ENCODE data around the gene TGM4. TPM values are rescaled to one million over a fixed set of nuclear protein-coding genes. Genes with fewer than 3 reads are reported as not detected.

The TGM4 gene
- total RNA-seq (not detected in 2 replicates), polyA plus RNA-seq (0.84 TPM in 1 of 2 replicates, not detected in the other)

GRCh38 chr3:44874308-44874707, at the start of gene TGM4:
TSS of gene TGM4 (plus strand) at chr3:44874608. CDS start at chr3:44874679, 71 bp downstream.
- no peaks in the 10 kb centered on the region for H3K36me3 ChIP-seq
- no peak within 1 kb of the TSS for H3K27ac ChIP-seq
- H3K4me3 ChIP-seq: no peak within 1 kb of the TSS
- TF ChIP-seq, protein P1, sequence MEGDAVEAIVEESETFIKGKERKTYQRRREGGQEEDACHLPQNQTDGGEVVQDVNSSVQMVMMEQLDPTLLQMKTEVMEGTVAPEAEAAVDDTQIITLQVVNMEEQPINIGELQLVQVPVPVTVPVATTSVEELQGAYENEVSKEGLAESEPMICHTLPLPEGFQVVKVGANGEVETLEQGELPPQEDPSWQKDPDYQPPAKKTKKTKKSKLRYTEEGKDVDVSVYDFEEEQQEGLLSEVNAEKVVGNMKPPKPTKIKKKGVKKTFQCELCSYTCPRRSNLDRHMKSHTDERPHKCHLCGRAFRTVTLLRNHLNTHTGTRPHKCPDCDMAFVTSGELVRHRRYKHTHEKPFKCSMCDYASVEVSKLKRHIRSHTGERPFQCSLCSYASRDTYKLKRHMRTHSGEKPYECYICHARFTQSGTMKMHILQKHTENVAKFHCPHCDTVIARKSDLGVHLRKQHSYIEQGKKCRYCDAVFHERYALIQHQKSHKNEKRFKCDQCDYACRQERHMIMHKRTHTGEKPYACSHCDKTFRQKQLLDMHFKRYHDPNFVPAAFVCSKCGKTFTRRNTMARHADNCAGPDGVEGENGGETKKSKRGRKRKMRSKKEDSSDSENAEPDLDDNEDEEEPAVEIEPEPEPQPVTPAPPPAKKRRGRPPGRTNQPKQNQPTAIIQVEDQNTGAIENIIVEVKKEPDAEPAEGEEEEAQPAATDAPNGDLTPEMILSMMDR (IDR thresholded peaks at IDR 0.05; ENCODE audit: low read depth, low read length): no peak
- DNase-seq (ENCODE audit: low read depth in 1 of 2, low spot score in 1 of 2): no peak
- H3K9me3 ChIP-seq (ENCODE audit: low read depth): no peaks in the 10 kb centered on the region
- no peaks in the 10 kb centered on the region for H3K27me3 ChIP-seq
- no peaks in the 10 kb centered on the region for H3K4me1 ChIP-seq (ENCODE audit: low read depth)

- Histone ChIP-seq H3K9me3 (ENCODE audit: low read depth) (no peaks in the 10 kb centered on the region), H3K27me3 (no peaks in the 10 kb centered on the region), H3K4me1 (ENCODE audit: low read depth) (peaks cover 5% of the 10 kb centered on the region), H3K4me3 (no peak overlapping the region), H3K36me3 (no peaks in the 10 kb centered on the region), H3K27ac (no peak overlapping the region)
- TF ChIP-seq, protein P1 (IDR thresholded peaks at IDR 0.05; ENCODE audit: low read depth, low read length): no peak
- DNase-seq (ENCODE audit: low read depth in 1 of 2, low spot score in 1 of 2): peak in 1 of 2 donors; percentile 29
These were observed 49.0 kb upstream of the TGM4 start for GRCh38 chr3:44825264-44825925.

DNA sequence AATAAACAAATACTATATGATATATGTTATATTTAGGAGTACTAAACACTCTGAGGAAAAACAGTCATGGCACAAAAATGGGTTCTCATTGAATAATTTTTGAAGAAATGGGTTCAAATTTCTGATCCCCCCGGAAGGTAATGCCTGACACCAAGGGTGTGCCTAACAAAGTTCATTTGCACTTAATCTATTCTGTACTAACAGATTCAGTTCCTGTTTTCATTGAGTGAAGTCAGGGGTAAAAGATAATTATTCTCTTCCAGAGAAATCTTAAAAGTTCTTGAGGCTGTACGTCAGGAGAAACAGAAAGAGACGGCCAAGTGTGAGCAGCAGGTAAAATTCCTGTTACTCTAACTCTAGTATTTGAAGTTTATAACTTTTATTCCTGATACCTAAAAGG, 47.2 kb upstream of the TGM4 start:
- Histone ChIP-seq H3K27me3 (no peaks in the 10 kb centered on the region), H3K4me1 (ENCODE audit: low read depth) (peaks cover 14% of the 10 kb centered on the region), H3K4me3 (no peak overlapping the region), H3K9me3 (ENCODE audit: low read depth) (no peaks in the 10 kb centered on the region), H3K27ac (no peak overlapping the region), H3K36me3 (no peaks in the 10 kb centered on the region)
- TF ChIP-seq, protein P1 (IDR thresholded peaks at IDR 0.05; ENCODE audit: low read depth, low read length): no peak
- no peak for DNase-seq (ENCODE audit: low read depth in 1 of 2, low spot score in 1 of 2)

- H3K4me1 ChIP-seq (ENCODE audit: low read depth): peaks cover 25% of the 10 kb centered on the region
- H3K9me3 ChIP-seq (ENCODE audit: low read depth): no peaks in the 10 kb centered on the region
- H3K36me3 ChIP-seq: no peaks in the 10 kb centered on the region
- TF ChIP-seq, protein P1 (IDR thresholded peaks at IDR 0.05; ENCODE audit: low read depth, low read length): no peak
- H3K27me3 ChIP-seq: no peaks in the 10 kb centered on the region
- H3K4me3 ChIP-seq: no peak overlapping the region
- no peak for DNase-seq (ENCODE audit: low read depth in 1 of 2, low spot score in 1 of 2)
- peak overlapping the region; percentile 33 for H3K27ac ChIP-seq
These were observed 43.2 kb upstream of the TGM4 start for GRCh38 chr3:44831232-44831631.

GRCh38 chr3:44832032-44832431, 42.4 kb upstream of the TGM4 start:
- H3K27me3 ChIP-seq: no peaks in the 10 kb centered on the region
- H3K4me1 ChIP-seq (ENCODE audit: low read depth): peaks cover 25% of the 10 kb centered on the region
- no peak overlapping the region for H3K4me3 ChIP-seq
- no peaks in the 10 kb centered on the region for H3K36me3 ChIP-seq
- no peaks in the 10 kb centered on the region for H3K9me3 ChIP-seq (ENCODE audit: low read depth)
- H3K27ac ChIP-seq: peak overlapping the region; percentile 8
- no peak for DNase-seq (ENCODE audit: low read depth in 1 of 2, low spot score in 1 of 2)
- TF ChIP-seq, protein P1 (IDR thresholded peaks at IDR 0.05; ENCODE audit: low read depth, low read length): no peak

All from cardiac muscle cell (in vitro differentiated cells and primary cell).